T-helper 1 cell (primary cell): ENCODE data around the gene FALEC.
A peak's percentile ranks its signal among the peaks of the same experiment; 100 is the strongest.

Experiments
- DNase-seq, 5 donors: peaks; one replicate each; pipeline ENCODE4 v3.0.0-alpha.2; 2012 to 2020

The FALEC gene

DNA sequence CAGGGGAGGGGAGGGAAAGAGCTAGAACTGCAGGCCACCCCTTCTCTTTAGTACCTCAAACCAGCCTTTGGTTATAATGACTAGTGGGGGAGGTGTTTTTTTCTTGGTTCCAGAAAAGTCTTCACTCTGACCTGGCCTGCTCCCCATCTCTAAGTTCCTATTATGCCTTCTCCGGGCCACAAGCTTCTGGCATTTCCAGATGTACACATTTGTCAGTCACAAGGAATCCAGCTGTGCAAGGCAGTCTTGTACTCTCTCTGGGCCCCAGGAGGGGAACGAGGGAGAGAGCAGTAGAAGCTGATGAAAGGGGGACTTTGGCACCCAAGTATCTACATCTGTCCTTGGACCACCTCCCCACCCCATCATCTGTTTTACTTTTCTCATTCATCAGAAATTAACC, 2.7 kb upstream of the FALEC start:
- DNase-seq: no peak

DNA sequence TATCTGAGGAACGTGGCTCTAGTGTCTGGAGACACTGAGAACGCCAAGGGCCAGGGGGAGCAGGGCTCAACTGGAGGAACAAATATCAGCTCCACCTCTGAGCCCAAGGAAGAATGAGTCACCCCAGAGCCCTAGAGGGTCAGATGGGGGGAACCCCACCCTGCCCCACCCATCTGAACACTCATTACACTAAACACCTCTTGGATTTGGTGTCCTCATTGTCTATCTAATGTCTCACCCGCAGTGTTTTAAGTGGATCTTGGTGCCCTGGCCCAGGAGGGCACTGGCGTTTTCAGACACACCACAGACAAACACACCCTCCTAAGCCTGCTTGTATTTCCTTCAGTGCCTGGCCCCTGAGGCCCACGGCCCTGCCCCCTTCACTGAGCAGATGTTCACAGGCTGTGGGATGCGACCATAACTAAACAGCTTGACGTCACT, 2.2 kb upstream of the FALEC start:
- DNase-seq: no peak

DNA sequence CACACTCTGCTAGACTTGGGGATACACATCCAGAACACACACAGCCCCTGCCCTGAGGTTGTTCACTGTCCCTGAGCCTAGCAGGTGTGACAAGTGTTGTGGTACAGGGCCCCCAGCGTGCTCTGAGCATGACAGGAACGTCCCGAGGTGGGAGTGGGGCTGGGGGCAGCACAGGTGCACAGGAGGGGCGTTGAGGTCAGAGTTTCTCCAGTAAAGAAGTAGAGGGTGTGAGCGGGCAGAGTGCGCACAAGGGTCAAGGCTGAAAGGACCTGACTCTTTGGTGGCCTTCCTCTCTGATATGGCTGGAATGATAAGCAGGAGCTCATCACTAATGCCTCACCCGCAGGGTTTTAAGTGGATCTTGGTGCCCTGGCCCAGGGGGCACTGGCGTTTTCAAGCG, 1.3 kb upstream of the FALEC start:
- no peak for DNase-seq

DNA sequence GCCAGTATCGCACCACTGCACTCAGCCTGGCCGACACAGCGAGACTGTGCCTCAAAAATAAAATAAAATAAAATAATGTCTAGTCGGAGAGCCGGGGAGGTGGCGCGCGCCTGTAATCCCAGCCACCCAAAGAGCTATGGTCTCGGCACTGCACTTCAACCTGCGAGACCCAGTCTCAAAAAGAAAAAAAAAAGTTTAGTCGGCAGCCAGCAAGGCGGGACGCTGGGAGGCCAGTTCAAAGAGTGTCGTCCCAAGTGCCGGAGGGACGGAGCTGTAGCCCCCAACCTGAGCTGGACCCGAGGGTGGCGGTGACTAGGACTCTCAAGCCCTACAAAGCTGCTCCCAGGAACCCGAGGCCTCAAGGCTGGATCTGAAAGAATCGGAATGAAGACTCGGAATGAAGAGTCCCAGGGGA, 632 bp upstream of the FALEC start:
- DNase-seq: no peak

DNA sequence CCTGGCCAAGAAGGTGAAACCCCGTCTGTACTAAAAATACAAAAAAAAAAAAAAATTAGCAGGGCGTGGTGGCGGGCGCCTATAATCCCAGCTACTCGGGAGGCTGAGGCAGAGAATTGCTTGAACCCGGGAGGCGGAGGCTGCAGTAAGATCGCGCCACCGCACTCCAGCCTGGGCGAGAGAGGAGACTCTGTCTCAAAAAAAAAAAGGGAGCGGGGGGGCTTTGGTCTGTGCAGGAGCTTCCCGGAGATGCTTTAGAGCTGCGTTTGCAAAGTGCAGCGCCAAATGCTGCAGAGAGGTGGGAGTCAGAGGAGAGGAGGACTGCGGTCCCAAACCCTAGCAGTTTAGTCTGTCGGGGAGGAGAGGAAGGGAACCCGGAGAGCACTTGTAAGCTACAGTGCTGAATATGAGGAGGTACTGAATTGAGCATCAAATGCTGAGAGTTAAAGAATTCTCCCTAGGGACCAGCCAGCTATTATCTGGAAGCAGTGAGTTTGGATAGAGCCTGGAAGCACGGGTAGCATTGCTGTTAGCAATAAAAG, 569 bp downstream of the FALEC start:
- DNase-seq: no peak

- DNase-seq: peak in 1 of 5 donors; percentile 29
These were observed 1.1 kb downstream of the FALEC start for GRCh38 chr1:150516616-150517015.

- DNase-seq: no peak
These were observed 5.8 kb downstream of the FALEC start for GRCh38 chr1:150521196-150521968.

DNA sequence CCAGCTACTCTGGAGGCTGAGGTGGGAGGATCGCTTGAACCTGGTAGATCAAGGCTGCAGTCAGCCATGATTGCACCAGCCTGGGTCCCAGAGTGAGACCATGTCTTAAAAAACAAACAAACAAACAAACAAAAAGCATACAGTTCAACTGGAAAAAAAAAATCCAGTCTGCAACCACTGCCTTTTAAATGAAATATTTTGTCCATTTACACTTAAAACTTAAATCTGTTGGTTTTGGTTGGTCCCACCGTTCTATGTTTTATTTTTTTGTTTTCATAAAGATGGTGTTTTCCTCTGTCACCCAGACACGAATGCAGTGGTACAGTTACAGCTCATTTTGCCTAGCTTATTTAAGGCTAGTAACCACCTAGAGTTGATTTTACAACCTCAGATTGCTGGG, 9.8 kb downstream of the FALEC start:
- no peak for DNase-seq

- DNase-seq: no peak
These were observed 12.6 kb downstream of the FALEC start for GRCh38 chr1:150528196-150528595.

DNA sequence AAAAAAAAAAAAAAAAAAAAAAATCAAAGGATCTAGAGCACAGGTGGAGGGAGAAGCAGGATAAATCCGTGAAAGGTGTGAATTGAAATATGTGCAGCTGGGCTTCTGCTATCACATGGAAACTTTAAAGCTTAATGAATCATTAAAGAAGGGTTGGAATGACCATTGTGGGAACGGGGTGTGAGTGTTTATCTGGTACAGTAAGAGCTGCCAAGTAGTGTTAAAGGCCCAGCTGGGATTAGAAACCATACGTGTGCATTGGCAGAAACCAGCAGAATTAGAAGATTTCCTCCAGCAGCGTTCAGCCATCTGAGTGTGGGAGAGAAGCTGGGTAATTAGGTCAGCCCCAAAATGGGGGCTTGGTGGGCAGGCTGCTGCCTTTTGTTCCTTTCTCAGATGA, 13.5 kb downstream of the FALEC start:
- no peak for DNase-seq

- no peak for DNase-seq
These were observed 15.1 kb downstream of the FALEC start for GRCh38 chr1:150530491-150531159.

DNA sequence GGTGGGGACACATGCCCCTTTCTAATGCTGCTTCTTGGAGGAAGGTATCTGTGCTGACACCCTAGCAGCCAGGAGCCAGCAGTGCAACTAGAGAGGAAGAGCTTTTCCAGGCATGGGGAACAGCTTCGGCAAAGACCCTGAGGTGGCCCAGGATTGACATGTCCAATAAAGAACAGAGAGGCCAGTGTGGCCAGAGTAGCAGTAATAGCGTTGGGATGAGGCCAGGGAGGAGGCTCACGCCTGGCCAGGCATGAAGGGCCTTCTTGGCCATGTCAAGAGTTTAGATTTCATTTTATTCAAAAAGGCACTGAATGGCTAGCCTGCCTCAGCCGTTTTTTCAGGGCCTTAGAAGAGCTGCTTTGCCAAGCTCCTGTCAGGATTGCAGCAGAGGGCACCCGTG, 17.3 kb downstream of the FALEC start:
- no peak for DNase-seq

DNA sequence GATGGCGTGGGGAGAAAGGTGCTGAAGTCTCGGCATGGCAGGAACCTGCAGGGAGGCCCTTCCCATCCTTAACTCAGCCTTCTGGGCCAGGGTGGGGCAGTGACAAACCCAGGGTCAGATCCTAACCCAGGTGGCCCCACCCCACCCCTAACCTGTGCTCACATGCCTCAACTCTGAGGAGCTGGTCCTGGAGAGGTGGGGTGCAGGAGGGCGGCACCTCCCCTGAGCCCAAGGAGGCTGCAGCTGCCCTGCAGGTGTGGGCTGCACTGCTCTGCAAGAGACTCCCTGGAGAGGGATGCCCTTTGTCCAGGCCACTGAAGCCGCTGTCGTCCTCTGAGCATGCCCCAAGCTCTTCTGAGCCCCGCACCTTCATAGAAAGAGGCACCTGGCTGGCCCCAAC, 18.4 kb downstream of the FALEC start:
- no peak for DNase-seq

DNA sequence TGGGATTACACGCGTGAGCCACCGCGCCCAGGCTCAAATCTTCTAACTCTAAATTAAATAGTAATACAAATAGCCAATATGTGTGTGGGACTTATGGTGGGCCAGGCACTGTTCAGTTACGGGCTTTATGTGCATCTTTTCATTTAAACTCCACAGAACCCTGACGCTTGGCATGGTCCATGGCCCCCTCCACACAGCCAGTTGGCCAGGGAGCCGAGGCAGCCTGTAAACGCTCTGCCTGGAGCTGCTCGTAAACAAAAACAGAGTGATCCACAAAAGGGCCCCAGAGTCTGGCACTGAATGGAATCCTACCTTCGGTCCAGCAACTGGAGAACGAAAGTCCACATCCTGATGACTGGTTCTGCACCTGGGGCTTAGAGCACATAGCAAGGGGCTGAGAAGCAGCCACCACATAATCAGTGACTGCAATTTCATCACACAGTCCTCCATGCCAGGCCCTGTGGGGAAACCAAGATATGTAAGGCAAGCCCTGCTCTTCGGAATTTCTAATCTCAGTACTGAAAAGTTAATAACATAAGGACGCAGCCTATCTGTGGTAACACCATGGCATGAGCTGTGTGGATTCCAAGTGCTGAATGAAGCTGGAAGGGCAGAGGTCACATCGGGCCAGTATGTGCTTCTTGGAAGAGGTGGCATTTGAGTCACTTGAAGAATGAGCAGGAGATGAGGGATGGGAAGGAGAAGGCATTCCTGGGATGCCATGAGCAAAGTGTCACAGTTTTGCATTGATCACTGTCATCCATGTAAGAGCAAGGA, 20.1 kb downstream of the FALEC start:
- DNase-seq: no peak

GRCh38 chr1:150536836-150537731, 21.5 kb downstream of the FALEC start:
- DNase-seq: no peak

DNA sequence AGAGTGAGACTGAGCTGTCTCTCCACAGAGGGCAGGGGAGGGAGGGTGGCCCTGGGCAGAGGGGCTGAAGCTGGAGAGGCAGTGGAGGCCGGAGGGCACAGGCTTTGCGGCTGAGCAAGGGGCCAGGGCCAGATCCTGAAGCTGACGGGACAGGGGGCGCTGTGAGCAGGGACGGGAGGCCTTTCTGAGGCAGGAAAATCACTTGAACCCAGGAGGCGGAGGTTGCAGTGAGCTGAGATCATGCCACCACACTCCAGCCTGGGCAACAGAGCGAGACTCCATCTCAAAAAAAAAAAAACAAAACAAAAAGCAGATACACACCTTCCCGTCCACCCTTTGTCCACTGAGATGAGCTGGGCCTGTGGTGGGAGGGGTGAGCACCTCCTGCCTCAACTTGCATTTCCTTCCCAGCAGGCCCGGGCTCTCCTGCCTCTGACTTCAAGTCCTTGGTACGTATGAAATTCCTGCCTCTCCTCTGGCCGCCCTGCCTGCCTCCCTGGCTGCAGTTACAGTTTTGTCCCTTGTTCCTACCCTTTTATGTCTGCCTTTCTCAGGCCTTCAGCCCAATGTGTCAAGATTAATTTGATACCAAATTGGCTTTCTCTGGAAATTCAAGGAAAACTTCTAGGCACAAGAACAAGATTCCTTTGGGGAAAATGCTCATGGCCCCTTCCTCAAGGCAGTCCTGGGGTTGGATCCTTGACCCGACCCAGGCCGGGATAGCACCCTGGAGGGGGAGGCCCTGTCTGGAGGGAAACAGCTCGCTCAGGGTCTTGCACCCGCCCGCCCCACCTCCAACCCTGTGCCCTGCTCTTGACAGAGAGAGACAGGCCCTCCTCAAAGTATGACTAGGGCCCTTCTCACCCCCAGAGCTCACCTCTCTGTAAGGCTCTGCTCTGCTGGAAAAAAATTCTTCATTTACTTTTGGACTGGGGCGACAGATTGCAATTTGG, 22.5 kb downstream of the FALEC start:
- DNase-seq: no peak

GRCh38 chr1:150543500-150544143, 28.1 kb downstream of the FALEC start:
- DNase-seq: no peak

GRCh38 chr1:150544204-150544603, 28.7 kb downstream of the FALEC start:
- no peak for DNase-seq

- no peak for DNase-seq
These were observed 30.0 kb downstream of the FALEC start for GRCh38 chr1:150545486-150546032.

- no peak for DNase-seq
These were observed 30.9 kb downstream of the FALEC start for GRCh38 chr1:150546294-150546937.
